Astrocyte (in vitro differentiated cells and primary cell): Measurements from ENCODE around the gene DUS1L. TPM values are rescaled to one million over a fixed set of nuclear protein-coding genes. Genes with fewer than 3 reads are reported as not detected.
A peak's percentile ranks its signal among the peaks of the same experiment; 100 is the strongest.

Experiments
- DNase-seq: peaks from one replicate; pipeline ENCODE4 v3.0.0-alpha.2; 2010; ENCODE audit warnings: low read depth
- FAIRE-seq: peaks from 2 replicates; lab custom pipeline; 2011; peaks lifted over from hg19 to GRCh38; lab: Jason Lieb, UNC
- H2AFZ ChIP-seq: 2 replicates; pipeline ENCODE4 v1.6.0; 2012; ENCODE audit warnings: low read depth, low read length, inconsistent platforms
- H3K27ac ChIP-seq: 2 replicates; pipeline ENCODE4 v1.5.1; 2011; ENCODE audit warnings: low read depth, low read length, inconsistent platforms
- H3K27me3 ChIP-seq: 2 replicates; pipeline ENCODE4 v1.6.0; 2011; ENCODE audit warnings: low read length, inconsistent platforms; ENCODE audit not compliant: insufficient read depth
- H3K36me3 ChIP-seq: 2 replicates; pipeline ENCODE4 v1.5.1; 2011; ENCODE audit warnings: low read length, inconsistent platforms; ENCODE audit not compliant: insufficient read depth
- H3K4me1 ChIP-seq: 2 replicates; pipeline ENCODE4 v1.5.1; 2011; ENCODE audit warnings: low read length, inconsistent platforms; ENCODE audit not compliant: insufficient read depth
- H3K4me2 ChIP-seq: 2 replicates; pipeline ENCODE4 v1.6.0; 2012; ENCODE audit warnings: low read length, inconsistent platforms
- H3K4me3 ChIP-seq: 2 replicates; pipeline ENCODE4 v1.5.1; 2011; ENCODE audit warnings: low read depth, mild to moderate bottlenecking, low read length, inconsistent platforms; ENCODE audit not compliant: insufficient read depth
- H3K79me2 ChIP-seq: 2 replicates; pipeline ENCODE4 v1.6.0; 2012; ENCODE audit warnings: mild to moderate bottlenecking, low read length, inconsistent platforms; ENCODE audit not compliant: insufficient read depth
- H3K9ac ChIP-seq: 2 replicates; pipeline ENCODE4 v1.6.0; 2012; ENCODE audit warnings: mild to moderate bottlenecking, low read length, inconsistent platforms
- H3K9me3 ChIP-seq: 2 replicates; pipeline ENCODE4 v1.5.1; 2012; ENCODE audit warnings: low read depth, mild to moderate bottlenecking, low read length, inconsistent platforms; ENCODE audit not compliant: insufficient read depth
- H4K20me1 ChIP-seq: 2 replicates; pipeline ENCODE4 v1.6.0; 2012; ENCODE audit warnings: low read length, inconsistent platforms; ENCODE audit not compliant: insufficient read depth
- H3K27ac Mint-ChIP-seq: one replicate; pipeline ENCODE4 v1.8.0; 2021; ENCODE audit warnings: mild to moderate bottlenecking, mixed read lengths; ENCODE audit not compliant: unreplicated experiment
- H3K27me3 Mint-ChIP-seq: one replicate; pipeline ENCODE4 v1.8.0; 2021; ENCODE audit warnings: low read depth, mixed read lengths; ENCODE audit not compliant: unreplicated experiment
- H3K36me3 Mint-ChIP-seq: one replicate; pipeline ENCODE4 v1.8.0; 2021; ENCODE audit warnings: low read depth, mixed read lengths; ENCODE audit not compliant: unreplicated experiment
- H3K4me1 Mint-ChIP-seq: one replicate; pipeline ENCODE4 v1.8.0; 2021; ENCODE audit warnings: low read depth, mixed read lengths; ENCODE audit not compliant: unreplicated experiment
- H3K4me3 Mint-ChIP-seq: one replicate; pipeline ENCODE4 v1.8.0; 2021; ENCODE audit warnings: mild to moderate bottlenecking, moderate library complexity, mixed read lengths; ENCODE audit not compliant: unreplicated experiment
- H3K9me3 Mint-ChIP-seq: one replicate; pipeline ENCODE4 v1.8.0; 2021; ENCODE audit warnings: mild to moderate bottlenecking, mixed read lengths; ENCODE audit not compliant: unreplicated experiment
- EZH2 ChIP-seq: IDR thresholded peaks from 2 replicates; pipeline ENCODE4 v1.6.1; 2012; ENCODE audit warnings: mild to moderate bottlenecking, low read length, inconsistent platforms; ENCODE audit not compliant: insufficient read depth
- total RNA-seq: library from RNA; stranded (reverse); gene quantifications from 2 replicates; pipeline ENCODE4 v1.2.1, GENCODE V29; 2021
- TF ChIP-seq, protein P1 (sequence below): IDR thresholded peaks from 2 replicates; pipeline ENCODE4 v1.5.1; 2011; ENCODE audit warnings: low read depth, mild to moderate bottlenecking, inconsistent platforms, low read length, moderate library complexity; ENCODE audit not compliant: insufficient read depth

The DUS1L gene
- total RNA-seq, 1 donor from 2014 or later, result 55.1 TPM

DNA sequence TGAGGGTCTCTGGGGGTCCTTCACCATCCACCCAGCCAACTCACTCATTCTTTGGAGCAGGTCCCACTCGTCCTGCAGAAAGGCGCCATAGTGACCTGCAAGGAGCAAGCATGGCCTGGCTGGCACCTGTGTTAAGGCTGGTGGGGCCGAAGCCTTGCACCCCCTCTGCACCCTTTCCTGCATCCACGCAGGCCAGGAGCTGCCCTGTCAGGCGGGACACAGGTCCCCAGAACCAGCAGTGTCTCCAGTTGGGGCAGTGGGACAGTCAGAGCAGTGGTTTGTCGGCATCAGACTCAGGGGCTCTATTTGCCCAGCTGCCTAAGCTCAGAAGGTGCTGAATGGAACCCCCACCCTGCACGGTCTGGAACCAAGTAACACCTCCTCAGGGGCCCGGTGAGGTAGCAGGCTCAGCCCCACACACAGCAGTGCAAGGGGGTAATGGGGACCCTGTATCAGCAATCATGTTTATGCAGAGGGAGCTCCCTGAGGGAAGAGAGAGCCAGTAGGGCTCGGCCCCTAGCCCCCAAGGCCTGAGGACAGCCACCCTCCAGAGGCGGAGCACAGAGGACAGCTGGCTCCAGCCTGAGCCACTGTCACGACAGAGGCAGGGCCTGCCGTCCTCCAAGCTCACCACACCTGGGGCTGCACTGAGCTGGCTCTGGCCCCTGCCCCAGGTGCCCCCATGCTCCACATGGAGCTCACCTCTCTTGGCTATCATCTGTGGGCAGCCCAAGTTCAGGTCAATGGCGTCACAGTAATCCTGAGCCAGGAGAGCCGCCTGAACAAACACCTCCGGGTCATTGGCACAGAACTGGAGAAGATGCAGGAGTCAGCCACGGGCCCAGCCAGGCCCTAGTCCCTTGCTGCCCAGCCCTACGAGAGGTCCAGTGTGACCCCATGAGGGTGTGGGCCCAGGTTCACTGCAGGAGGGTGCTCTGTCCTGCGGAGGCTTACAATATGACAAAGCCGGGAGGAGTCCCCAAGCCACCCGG is 1.9 kb downstream of the DUS1L start:
- peak overlapping the region; percentile 76 for H3K4me3 Mint-ChIP-seq
- no peak for FAIRE-seq
- H3K4me3 ChIP-seq, result no peak overlapping the region

DNA sequence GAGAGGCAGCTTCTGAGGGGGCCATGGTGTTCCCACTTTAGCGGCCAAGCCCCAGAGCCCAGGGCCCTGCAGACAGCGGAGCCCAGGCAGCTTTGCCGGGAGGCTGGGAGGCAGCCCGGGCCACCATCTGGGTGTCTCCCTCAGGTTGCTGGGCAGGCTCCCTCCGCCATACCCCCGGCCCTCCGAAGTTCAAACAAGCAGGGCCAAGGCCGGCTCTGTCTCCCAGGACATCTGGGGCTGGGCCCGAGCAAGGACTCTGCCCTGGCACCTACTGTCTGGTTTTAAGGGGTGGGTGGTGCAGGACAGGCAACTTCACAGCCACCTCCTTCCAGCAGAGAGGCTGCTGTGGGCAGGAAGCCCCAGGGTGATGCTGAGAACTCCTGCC is 2.6 kb downstream of the DUS1L start:
- TF ChIP-seq EZH2, result no peak
- TF ChIP-seq, protein P1, sequence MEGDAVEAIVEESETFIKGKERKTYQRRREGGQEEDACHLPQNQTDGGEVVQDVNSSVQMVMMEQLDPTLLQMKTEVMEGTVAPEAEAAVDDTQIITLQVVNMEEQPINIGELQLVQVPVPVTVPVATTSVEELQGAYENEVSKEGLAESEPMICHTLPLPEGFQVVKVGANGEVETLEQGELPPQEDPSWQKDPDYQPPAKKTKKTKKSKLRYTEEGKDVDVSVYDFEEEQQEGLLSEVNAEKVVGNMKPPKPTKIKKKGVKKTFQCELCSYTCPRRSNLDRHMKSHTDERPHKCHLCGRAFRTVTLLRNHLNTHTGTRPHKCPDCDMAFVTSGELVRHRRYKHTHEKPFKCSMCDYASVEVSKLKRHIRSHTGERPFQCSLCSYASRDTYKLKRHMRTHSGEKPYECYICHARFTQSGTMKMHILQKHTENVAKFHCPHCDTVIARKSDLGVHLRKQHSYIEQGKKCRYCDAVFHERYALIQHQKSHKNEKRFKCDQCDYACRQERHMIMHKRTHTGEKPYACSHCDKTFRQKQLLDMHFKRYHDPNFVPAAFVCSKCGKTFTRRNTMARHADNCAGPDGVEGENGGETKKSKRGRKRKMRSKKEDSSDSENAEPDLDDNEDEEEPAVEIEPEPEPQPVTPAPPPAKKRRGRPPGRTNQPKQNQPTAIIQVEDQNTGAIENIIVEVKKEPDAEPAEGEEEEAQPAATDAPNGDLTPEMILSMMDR, result no peak
- Mint-ChIP-seq H3K4me3 (no peak overlapping the region), H3K27me3 (no peaks in the 10 kb centered on the region), H3K27ac (no peak overlapping the region), H3K4me1 (no peaks in the 10 kb centered on the region), H3K36me3 (peaks cover 3% of the 10 kb centered on the region), H3K9me3 (no peaks in the 10 kb centered on the region)
- peaks cover 2% of the 10 kb centered on the region for H3K36me3 ChIP-seq
- peaks cover 38% of the 10 kb centered on the region for H4K20me1 ChIP-seq
- H2AFZ ChIP-seq, result no peak overlapping the region
- H3K79me2 ChIP-seq, result peaks cover 30% of the 10 kb centered on the region
- H3K9me3 ChIP-seq, result no peaks in the 10 kb centered on the region
- H3K4me3 ChIP-seq, result no peak overlapping the region
- H3K4me1 ChIP-seq, result peaks cover 12% of the 10 kb centered on the region
- FAIRE-seq (no peak), DNase-seq (no peak)
- no peak overlapping the region for H3K9ac ChIP-seq
- no peak overlapping the region for H3K27ac ChIP-seq
- H3K4me2 ChIP-seq, result no peak overlapping the region
- no peaks in the 10 kb centered on the region for H3K27me3 ChIP-seq

More for the DNA sequence above, 1.9 kb downstream of the DUS1L start:
- peak overlapping the region; percentile 92 for H3K9ac ChIP-seq
- peaks cover 31% of the 10 kb centered on the region for H4K20me1 ChIP-seq
- H3K36me3 ChIP-seq, result peaks cover 2% of the 10 kb centered on the region
- Mint-ChIP-seq H3K4me1 (no peaks in the 10 kb centered on the region), H3K27ac (no peak overlapping the region), H3K36me3 (peaks cover 3% of the 10 kb centered on the region), H3K27me3 (no peaks in the 10 kb centered on the region), H3K9me3 (no peaks in the 10 kb centered on the region)
- H3K4me2 ChIP-seq, result peak overlapping the region; percentile 96
- H2AFZ ChIP-seq, result no peak overlapping the region
- H3K27me3 ChIP-seq, result no peaks in the 10 kb centered on the region
- no peak overlapping the region for H3K27ac ChIP-seq
- H3K9me3 ChIP-seq, result no peaks in the 10 kb centered on the region
- no peak for TF ChIP-seq EZH2
- TF ChIP-seq, protein P1, result no peak
- peaks cover 30% of the 10 kb centered on the region for H3K79me2 ChIP-seq
- no peak for DNase-seq
- H3K4me1 ChIP-seq, result peaks cover 12% of the 10 kb centered on the region
